WTC11 (cell line): ENCODE measurements around the gene HAGHL. TPM values are rescaled to one million over a fixed set of nuclear protein-coding genes. Genes with fewer than 3 reads are reported as not detected.

Source experiments
- ATAC-seq: fragments of 200-7000 bp; cut with Tn5 transposase; 2 replicates; pipeline ENCODE4 v1.10.0; 2021; ENCODE audit warnings: mild to moderate bottlenecking, moderate library complexity
- CTCF ChIA-PET: fragments of 300-600 bp; sonication (Branson Sonifier 250); formaldehyde crosslinking; loops from one replicate; lab custom pipeline; 2021; ENCODE audit warnings: antibody characterized with exemption; lab: Charles Lee
- POLR2A ChIA-PET: fragments of 350-600 bp; sonication (Branson Sonifier 250); formaldehyde crosslinking; loops from one replicate; lab custom pipeline; 2021; ENCODE audit warnings: antibody characterized with exemption; lab: Charles Lee
- DNase-seq: peaks from one replicate; pipeline ENCODE4 v3.0.0; 2021; ENCODE audit warnings: low spot score
- H3K27ac Mint-ChIP-seq: 2 replicates; pipeline ENCODE4 v1.8.0; 2021; ENCODE audit warnings: mixed read lengths
- H3K27me3 Mint-ChIP-seq: 2 replicates; pipeline ENCODE4 v1.8.0; 2021; ENCODE audit warnings: low read depth, mild to moderate bottlenecking, moderate library complexity, mixed read lengths
- H3K36me3 Mint-ChIP-seq: 2 replicates; pipeline ENCODE4 v1.8.0; 2021; ENCODE audit warnings: mixed read lengths
- H3K4me1 Mint-ChIP-seq: 2 replicates; pipeline ENCODE4 v1.8.0; 2022; ENCODE audit warnings: mixed read lengths
- H3K4me3 Mint-ChIP-seq: 2 replicates; pipeline ENCODE4 v1.8.0; 2021; ENCODE audit warnings: mild to moderate bottlenecking, moderate library complexity, mixed read lengths
- H3K9me3 Mint-ChIP-seq: 2 replicates; pipeline ENCODE4 v1.8.0; 2021; ENCODE audit warnings: mixed read lengths
- AFF4 ChIP-seq: sonication (generic); formaldehyde crosslinking; IDR thresholded peaks from 2 replicates; pipeline ENCODE4 v1.8.1; 2023; ENCODE audit warnings: mild to moderate bottlenecking, missing genetic modification reagents, borderline replicate concordance
- AR ChIP-seq: fragments of 250-450 bp; sonication (Bioruptor Pico); IDR thresholded peaks from 2 replicates; pipeline ENCODE4 v1.9.0; 2021; ENCODE audit warnings: mild to moderate bottlenecking
- CBFB ChIP-seq: sonication (generic); formaldehyde crosslinking; IDR thresholded peaks from 2 replicates; pipeline ENCODE4 v1.8.1; 2022; ENCODE audit warnings: mild to moderate bottlenecking, low read depth, missing genetic modification reagents
- CREB1 ChIP-seq: sonication (generic); formaldehyde crosslinking; IDR thresholded peaks from 2 replicates; pipeline ENCODE4 v1.8.0; 2023; ENCODE audit warnings: mild to moderate bottlenecking, missing genetic modification reagents
- EMX1 ChIP-seq: fragments of 250-450 bp; sonication (Bioruptor Pico); IDR thresholded peaks from 2 replicates; pipeline ENCODE4 v1.8.0; 2021; ENCODE audit warnings: mild to moderate bottlenecking
- JUN ChIP-seq: sonication (generic); formaldehyde crosslinking; IDR thresholded peaks from 2 replicates; pipeline ENCODE4 v1.8.0; 2023; ENCODE audit warnings: mild to moderate bottlenecking, missing genetic modification reagents
- MXD4 ChIP-seq: fragments of 250-450 bp; sonication (Bioruptor Pico); IDR thresholded peaks from 2 replicates; pipeline ENCODE4 v1.8.0; 2021; ENCODE audit warnings: mild to moderate bottlenecking, moderate library complexity, borderline replicate concordance
- MYBL2 ChIP-seq: sonication (generic); formaldehyde crosslinking; IDR thresholded peaks from 2 replicates; pipeline ENCODE4 v1.8.1; 2023; ENCODE audit warnings: mild to moderate bottlenecking, moderate library complexity, missing genetic modification reagents
- SOX15 ChIP-seq: fragments of 250-450 bp; sonication (Bioruptor Pico); IDR thresholded peaks from 2 replicates; pipeline ENCODE4 v1.9.0; 2021; ENCODE audit warnings: mild to moderate bottlenecking
- TCF7 ChIP-seq: sonication (generic); formaldehyde crosslinking; IDR thresholded peaks from 2 replicates; pipeline ENCODE4 v1.8.0; 2022; ENCODE audit warnings: mild to moderate bottlenecking, low read depth, missing genetic modification reagents, moderate library complexity
- ZNF317 ChIP-seq: sonication (generic); formaldehyde crosslinking; IDR thresholded peaks from 2 replicates; pipeline ENCODE4 v1.8.1; 2023; ENCODE audit warnings: low read depth, mild to moderate bottlenecking, moderate library complexity, missing genetic modification reagents, borderline replicate concordance
- ZNF671 ChIP-seq: fragments of 250-450 bp; sonication (Bioruptor Pico); IDR thresholded peaks from 2 replicates; pipeline ENCODE4 v1.8.0; 2021; ENCODE audit warnings: mild to moderate bottlenecking
- ZSCAN18 ChIP-seq: fragments of 250-450 bp; sonication (Bioruptor Pico); IDR thresholded peaks from 2 replicates; pipeline ENCODE4 v2.1.2; 2022; ENCODE audit warnings: mild to moderate bottlenecking, moderate library complexity
- total RNA-seq: library from RNA; stranded (reverse); gene quantifications from 3 replicates; pipeline ENCODE4 v1.2.3, GENCODE V29; 2021
- TF ChIP-seq, protein P1 (sequence below): fragments of 250-450 bp; sonication (Bioruptor Pico); IDR thresholded peaks from 2 replicates; pipeline ENCODE4 v1.8.0; 2021; ENCODE audit warnings: mild to moderate bottlenecking
- TF ChIP-seq, protein P2 (sequence below): sonication (generic); formaldehyde crosslinking; conservative IDR thresholded peaks from 2 replicates; pipeline ENCODE4 v1.8.1; 2022; ENCODE audit warnings: mild to moderate bottlenecking, missing genetic modification reagents
- TF ChIP-seq, protein P3 (sequence below): fragments of 250-450 bp; sonication (Bioruptor Pico); conservative IDR thresholded peaks from 2 replicates; pipeline ENCODE4 v1.9.0; 2021; ENCODE audit warnings: mild to moderate bottlenecking
- TF ChIP-seq, protein P4 (sequence below): sonication (generic); formaldehyde crosslinking; IDR thresholded peaks from 2 replicates; pipeline ENCODE4 v1.8.1; 2023; ENCODE audit warnings: mild to moderate bottlenecking, missing genetic modification reagents, moderate library complexity

Gene HAGHL
- total RNA-seq, 1 experiment from 2014 or later, result 41.7 TPM

- TF ChIP-seq, protein P1, sequence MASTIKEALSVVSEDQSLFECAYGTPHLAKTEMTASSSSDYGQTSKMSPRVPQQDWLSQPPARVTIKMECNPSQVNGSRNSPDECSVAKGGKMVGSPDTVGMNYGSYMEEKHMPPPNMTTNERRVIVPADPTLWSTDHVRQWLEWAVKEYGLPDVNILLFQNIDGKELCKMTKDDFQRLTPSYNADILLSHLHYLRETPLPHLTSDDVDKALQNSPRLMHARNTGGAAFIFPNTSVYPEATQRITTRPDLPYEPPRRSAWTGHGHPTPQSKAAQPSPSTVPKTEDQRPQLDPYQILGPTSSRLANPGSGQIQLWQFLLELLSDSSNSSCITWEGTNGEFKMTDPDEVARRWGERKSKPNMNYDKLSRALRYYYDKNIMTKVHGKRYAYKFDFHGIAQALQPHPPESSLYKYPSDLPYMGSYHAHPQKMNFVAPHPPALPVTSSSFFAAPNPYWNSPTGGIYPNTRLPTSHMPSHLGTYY, result no peak
- TF ChIP-seq JUN (CRISPR knock-in tag), result no peak
- TF ChIP-seq ZNF317 (CRISPR knock-in tag), result no peak
- TF ChIP-seq CBFB, result no peak
- TF ChIP-seq CREB1 (CRISPR knock-in tag), result no peak
- no peak for TF ChIP-seq AR
- TF ChIP-seq MXD4 (CRISPR knock-in tag), result no peak
- no peak for TF ChIP-seq ZNF671 (CRISPR knock-in tag)
- TF ChIP-seq MYBL2 (CRISPR knock-in tag), result no peak
- TF ChIP-seq, protein P2, sequence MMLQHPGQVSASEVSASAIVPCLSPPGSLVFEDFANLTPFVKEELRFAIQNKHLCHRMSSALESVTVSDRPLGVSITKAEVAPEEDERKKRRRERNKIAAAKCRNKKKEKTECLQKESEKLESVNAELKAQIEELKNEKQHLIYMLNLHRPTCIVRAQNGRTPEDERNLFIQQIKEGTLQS (CRISPR knock-in tag), result no peak
Observed at GRCh38 chr16:702341-702740, 24.6 kb upstream of the HAGHL start (continued).

DNA sequence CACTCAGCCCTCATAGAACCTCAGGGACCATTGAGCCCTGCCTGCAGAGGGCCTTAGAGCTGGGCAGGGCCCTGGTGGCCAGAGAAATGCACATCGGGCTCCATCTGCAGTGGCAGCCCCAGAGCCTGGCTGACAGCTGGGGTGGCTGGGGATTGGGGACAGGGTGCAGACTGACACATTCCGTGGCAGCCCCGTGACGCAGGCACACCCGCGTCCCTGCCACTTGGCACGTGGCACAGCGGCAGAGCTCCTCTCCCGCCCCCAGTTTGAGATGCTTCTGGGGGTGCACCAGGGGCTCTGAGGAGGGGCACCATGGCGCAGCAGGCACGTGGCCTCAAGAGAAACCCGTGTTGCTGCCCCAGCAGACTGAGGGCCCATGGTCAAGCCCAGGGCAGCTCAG is 23.5 kb upstream of the HAGHL start:
- Mint-ChIP-seq H3K27me3 (peaks cover 87% of the 10 kb centered on the region), H3K9me3 (no peaks in the 10 kb centered on the region), H3K27ac (no peak overlapping the region), H3K4me3 (no peak overlapping the region), H3K36me3 (no peaks in the 10 kb centered on the region), H3K4me1 (no peaks in the 10 kb centered on the region)
- TF ChIP-seq, protein P3, sequence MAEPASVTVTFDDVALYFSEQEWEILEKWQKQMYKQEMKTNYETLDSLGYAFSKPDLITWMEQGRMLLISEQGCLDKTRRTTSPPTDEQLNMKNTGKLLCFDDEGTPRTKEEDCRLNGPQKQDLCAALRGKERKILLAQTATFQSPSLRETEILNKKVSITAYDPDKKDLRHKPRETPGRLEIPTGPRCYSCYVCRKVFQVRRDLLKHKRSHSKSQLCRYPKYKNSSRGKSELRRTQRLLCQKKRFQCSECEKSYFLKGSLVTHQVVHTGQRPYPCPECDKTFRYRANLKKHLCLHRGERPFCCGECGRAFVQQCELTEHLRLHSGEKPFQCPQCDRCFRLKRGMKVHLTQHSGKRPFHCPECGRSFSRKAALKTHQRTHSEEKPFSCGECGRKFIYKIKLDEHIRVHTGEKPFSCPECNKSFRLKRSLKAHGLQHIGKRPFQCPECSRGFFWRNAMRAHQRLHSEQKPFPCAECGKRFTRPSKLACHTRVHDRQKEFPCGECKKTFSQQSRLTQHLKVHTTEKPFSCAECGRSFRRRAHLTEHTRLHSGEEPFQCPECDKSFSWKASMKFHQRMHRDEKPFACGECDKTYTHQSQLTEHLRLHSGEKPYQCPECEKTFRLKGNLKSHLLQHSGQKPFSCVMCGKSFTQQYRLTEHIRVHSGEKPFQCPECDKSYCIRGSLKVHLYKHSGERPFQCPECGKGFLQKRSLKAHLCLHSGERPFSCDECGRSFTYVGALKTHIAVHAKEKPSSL (CRISPR knock-in tag), result no peak
- DNase-seq, result no peak
- ChIA-PET CTCF (interaction anchor here (0.9 to 4.5 kb wide), 5 partner anchors 8 to 281 kb away, joined by 3 to 25 read pairs (median 6); partner anchors contain the start of genes ANTKMT and METRN), POLR2A (no interaction called here)
- ATAC-seq, result no peak

DNA sequence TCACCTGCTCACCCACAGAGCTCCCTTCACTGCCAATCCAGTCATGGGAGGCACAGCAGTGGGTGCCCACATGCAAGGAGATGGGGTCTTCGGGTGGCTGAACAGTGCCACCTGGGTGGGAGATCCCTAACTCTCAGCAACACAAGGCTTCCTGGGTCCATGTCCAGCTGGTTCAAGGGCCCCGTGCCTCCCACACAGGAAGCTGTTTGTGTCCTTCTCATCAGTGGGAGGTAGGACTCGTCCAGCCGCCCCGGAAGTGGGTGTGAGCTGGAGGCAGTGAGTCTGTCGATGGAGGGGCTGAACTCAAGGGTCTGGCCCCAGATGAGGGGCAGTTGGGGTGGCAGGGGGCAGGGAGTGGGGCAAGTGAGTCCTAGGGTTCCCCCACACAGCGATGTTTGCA is 22.9 kb upstream of the HAGHL start:
- Mint-ChIP-seq H3K27me3 (peaks cover 87% of the 10 kb centered on the region), H3K9me3 (no peaks in the 10 kb centered on the region), H3K4me1 (no peaks in the 10 kb centered on the region), H3K27ac (no peak overlapping the region), H3K4me3 (no peak overlapping the region), H3K36me3 (no peaks in the 10 kb centered on the region)
- POLR2A ChIA-PET, result interaction anchor here (0.8 kb wide), 1 partner anchor 84 kb away, joined by 3 read pairs; the partner anchor contains the start of gene RPUSD1
- TF ChIP-seq ZSCAN18 (CRISPR knock-in tag) (no peak), TCF7 (CRISPR knock-in tag) (no peak), AFF4 (CRISPR knock-in tag) (no peak), SOX15 (no peak), EMX1 (CRISPR knock-in tag) (no peak)
- TF ChIP-seq, protein P4, sequence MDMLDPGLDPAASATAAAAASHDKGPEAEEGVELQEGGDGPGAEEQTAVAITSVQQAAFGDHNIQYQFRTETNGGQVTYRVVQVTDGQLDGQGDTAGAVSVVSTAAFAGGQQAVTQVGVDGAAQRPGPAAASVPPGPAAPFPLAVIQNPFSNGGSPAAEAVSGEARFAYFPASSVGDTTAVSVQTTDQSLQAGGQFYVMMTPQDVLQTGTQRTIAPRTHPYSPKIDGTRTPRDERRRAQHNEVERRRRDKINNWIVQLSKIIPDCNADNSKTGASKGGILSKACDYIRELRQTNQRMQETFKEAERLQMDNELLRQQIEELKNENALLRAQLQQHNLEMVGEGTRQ (CRISPR knock-in tag), result no peak
- no peak for ATAC-seq
- CTCF ChIA-PET, result interaction anchor here (0.9 to 4.5 kb wide), 5 partner anchors 8 to 280 kb away, joined by 3 to 25 read pairs (median 6); partner anchors contain the start of genes ANTKMT and METRN
- DNase-seq, result no peak
